MM.1S (cell line): ENCODE measurements around the gene PAPSS1.

Experiments used
- DNase-seq: peaks from one replicate; pipeline ENCODE4 v3.0.0-alpha.2; 2015
- H2AFZ ChIP-seq: fragments of 300-600 bp; sonication (generic); 2 replicates; pipeline ENCODE4 v1.6.0; 2016; ENCODE audit warnings: antibody characterized with exemption, low read length
- H3F3A ChIP-seq: fragments of 300-600 bp; sonication (generic); 2 replicates; pipeline ENCODE4 v1.6.1; 2016; ENCODE audit warnings: mild to moderate bottlenecking, antibody characterized with exemption, low read length, moderate library complexity, mixed read lengths; ENCODE audit not compliant: insufficient read depth
- H3K27ac ChIP-seq: fragments of 300-600 bp; sonication (generic); 2 replicates; pipeline ENCODE4 v1.5.1; 2016; ENCODE audit warnings: mild to moderate bottlenecking, low read length
- H3K27me3 ChIP-seq: fragments of 300-600 bp; sonication (generic); replicated peaks from 2 replicates; pipeline ENCODE4 v1.6.0; 2016; ENCODE audit warnings: low read length; ENCODE audit not compliant: insufficient read depth
- H3K36me3 ChIP-seq: fragments of 300-600 bp; sonication (generic); replicated peaks from 2 replicates; pipeline ENCODE4 v1.6.1; 2016; ENCODE audit warnings: mild to moderate bottlenecking, low read length, mixed read lengths; ENCODE audit not compliant: insufficient read depth
- H3K4me1 ChIP-seq: fragments of 300-600 bp; sonication (generic); 2 replicates; pipeline ENCODE4 v1.6.1; 2016; ENCODE audit warnings: low read length, mixed read lengths
- H3K4me2 ChIP-seq: fragments of 300-600 bp; sonication (generic); 2 replicates; pipeline ENCODE4 v1.6.0; 2016; ENCODE audit warnings: low read depth, low read length
- H3K4me3 ChIP-seq: fragments of 300-600 bp; sonication (generic); 2 replicates; pipeline ENCODE4 v1.5.1; 2016; ENCODE audit warnings: low read length, mixed read lengths
- H3K79me2 ChIP-seq: fragments of 300-600 bp; sonication (generic); 2 replicates; pipeline ENCODE4 v1.6.1; 2016; ENCODE audit warnings: mixed run types, low read length, mixed read lengths
- H3K9ac ChIP-seq: fragments of 300-600 bp; sonication (generic); 2 replicates; pipeline ENCODE4 v1.6.1; 2016; ENCODE audit warnings: low read length, mixed read lengths
- H3K9me2 ChIP-seq: fragments of 300-600 bp; sonication (generic); replicated peaks from 2 replicates; pipeline ENCODE4 v1.6.1; 2016; ENCODE audit warnings: mild to moderate bottlenecking, low read length, mixed read lengths; ENCODE audit not compliant: insufficient read depth
- H3K9me3 ChIP-seq: fragments of 300-600 bp; sonication (generic); replicated peaks from 2 replicates; pipeline ENCODE4 v1.6.1; 2016; ENCODE audit warnings: mild to moderate bottlenecking, low read length, mixed read lengths; ENCODE audit not compliant: insufficient read depth
- H4K20me1 ChIP-seq: fragments of 300-600 bp; sonication (generic); 2 replicates; pipeline ENCODE4 v1.6.1; 2016; ENCODE audit warnings: mild to moderate bottlenecking, low read length, moderate library complexity, mixed read lengths; ENCODE audit not compliant: insufficient read depth
- EZH2 ChIP-seq: fragments of 300-600 bp; sonication (generic); optimal IDR thresholded peaks from 2 replicates; pipeline ENCODE3; 2017; ENCODE audit warnings: low read depth, mild to moderate bottlenecking, antibody characterized with exemption, low read length, mixed read lengths
- EZH2phosphoT487 ChIP-seq: fragments of 300-600 bp; sonication (generic); IDR thresholded peaks from 2 replicates; pipeline ENCODE4 v1.6.1; 2018; ENCODE audit warnings: antibody characterized with exemption, low read length
- TF ChIP-seq, protein P1 (sequence below): fragments of 300-600 bp; sonication (generic); IDR thresholded peaks from 2 replicates; pipeline ENCODE4 v1.5.1; 2016; ENCODE audit warnings: antibody characterized with exemption, low read length, mixed read lengths

The PAPSS1 gene

DNA sequence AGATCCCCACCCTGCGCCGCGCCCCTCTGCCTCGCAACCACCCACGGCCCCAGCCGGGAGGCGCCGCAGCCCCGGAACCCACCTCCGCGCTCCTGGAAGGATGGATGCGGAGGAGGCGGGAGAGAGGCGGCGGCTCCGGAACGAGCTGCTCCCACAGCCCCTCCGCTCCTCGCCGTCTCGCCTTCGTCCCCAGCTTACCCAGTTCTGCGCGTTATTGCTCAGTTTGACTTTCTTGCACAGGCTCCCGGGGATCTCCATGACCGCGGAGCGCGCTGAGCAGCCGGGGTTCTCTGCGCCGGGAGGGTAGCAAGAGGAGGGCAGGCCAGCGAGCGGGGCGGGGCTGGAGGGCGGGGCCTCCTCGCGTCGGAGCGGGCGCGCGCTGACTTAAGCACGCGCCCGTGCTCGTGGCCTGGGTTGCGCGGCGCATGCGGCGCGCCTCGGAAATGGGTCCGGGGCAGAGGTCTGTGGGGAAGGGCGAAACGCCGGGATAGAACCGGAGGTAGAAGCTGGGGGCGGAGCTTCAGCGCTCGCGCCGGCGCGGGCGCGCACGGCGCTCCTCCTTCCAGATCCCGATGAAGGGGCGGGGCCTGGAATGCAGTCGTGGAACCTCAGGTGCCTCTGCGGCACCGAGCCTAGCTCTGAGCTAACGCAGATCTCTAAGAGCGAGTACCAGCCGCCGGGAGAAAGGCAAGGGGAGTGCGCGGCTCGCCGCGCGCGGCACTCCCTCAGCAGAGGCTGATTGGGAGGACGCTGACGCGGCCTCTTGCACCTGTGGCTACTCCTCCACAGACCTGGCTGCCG, at the start of gene PAPSS1:
TSS of gene PAPSS1 (minus strand) at position 313 of the 801 bp plus-strand sequence. CDS start at position 258, 55 bp downstream.
- Histone ChIP-seq H2AFZ (peak within 1 kb of the TSS; percentile 81), H3K27ac (peak within 1 kb of the TSS; percentile 90), H3K79me2 (peaks cover 43% of the 10 kb centered on the region), H3K4me2 (peak within 1 kb of the TSS; percentile 93), H3K27me3 (no peaks in the 10 kb centered on the region), H3F3A (peaks cover 41% of the 10 kb centered on the region), H3K9ac (peak within 1 kb of the TSS; percentile 70), H4K20me1 (no peaks in the 10 kb centered on the region), H3K4me3 (peak within 1 kb of the TSS; percentile 82), H3K9me3 (no peaks in the 10 kb centered on the region), H3K36me3 (no peaks in the 10 kb centered on the region), H3K4me1 (peaks cover 17% of the 10 kb centered on the region), H3K9me2 (no peaks in the 10 kb centered on the region)
- DNase-seq, result peak; percentile 98
- TF ChIP-seq EZH2phosphoT487, result no peak
- no peak for TF ChIP-seq EZH2
- TF ChIP-seq, protein P1, sequence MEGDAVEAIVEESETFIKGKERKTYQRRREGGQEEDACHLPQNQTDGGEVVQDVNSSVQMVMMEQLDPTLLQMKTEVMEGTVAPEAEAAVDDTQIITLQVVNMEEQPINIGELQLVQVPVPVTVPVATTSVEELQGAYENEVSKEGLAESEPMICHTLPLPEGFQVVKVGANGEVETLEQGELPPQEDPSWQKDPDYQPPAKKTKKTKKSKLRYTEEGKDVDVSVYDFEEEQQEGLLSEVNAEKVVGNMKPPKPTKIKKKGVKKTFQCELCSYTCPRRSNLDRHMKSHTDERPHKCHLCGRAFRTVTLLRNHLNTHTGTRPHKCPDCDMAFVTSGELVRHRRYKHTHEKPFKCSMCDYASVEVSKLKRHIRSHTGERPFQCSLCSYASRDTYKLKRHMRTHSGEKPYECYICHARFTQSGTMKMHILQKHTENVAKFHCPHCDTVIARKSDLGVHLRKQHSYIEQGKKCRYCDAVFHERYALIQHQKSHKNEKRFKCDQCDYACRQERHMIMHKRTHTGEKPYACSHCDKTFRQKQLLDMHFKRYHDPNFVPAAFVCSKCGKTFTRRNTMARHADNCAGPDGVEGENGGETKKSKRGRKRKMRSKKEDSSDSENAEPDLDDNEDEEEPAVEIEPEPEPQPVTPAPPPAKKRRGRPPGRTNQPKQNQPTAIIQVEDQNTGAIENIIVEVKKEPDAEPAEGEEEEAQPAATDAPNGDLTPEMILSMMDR, result no peak

DNA sequence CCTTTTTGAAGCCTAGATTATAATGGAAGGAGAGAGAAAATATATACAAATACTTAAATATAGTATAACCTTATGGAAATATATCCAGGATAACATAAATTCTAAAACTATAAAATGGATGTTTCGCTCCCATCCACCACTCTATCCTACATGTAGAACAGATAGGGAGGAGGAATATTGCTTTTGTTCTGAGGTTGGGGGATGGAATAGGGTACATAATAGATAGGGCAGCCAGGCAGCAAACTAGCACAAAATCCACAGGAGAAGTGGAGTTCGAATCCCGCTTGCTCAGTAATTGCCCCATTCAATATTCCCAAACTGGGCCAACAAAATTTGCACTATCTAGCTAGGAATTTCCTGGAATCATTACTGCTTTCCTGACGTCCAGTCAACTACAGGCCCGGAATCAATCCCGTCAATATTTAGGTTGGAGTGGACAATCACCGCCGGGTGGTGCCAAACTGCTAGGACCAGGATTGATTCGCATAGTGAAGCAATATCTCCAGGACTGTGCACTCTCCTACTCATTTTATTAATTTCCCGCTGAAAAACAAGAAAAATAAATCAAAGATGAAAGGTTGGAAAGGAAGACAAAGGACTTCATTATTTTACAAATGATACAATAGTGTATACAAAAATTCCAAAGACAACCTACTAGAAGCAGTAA, 40.4 kb upstream of the PAPSS1 start:
- H3K9me2 ChIP-seq, result no peaks in the 10 kb centered on the region
- H3K4me2 ChIP-seq, result no peak overlapping the region
- H3K9me3 ChIP-seq, result no peaks in the 10 kb centered on the region
- H4K20me1 ChIP-seq, result no peaks in the 10 kb centered on the region
- no peaks in the 10 kb centered on the region for H3K79me2 ChIP-seq
- no peak overlapping the region for H3K4me3 ChIP-seq
- H3K27ac ChIP-seq, result no peak overlapping the region
- peaks cover 18% of the 10 kb centered on the region for H3K4me1 ChIP-seq
- H3K36me3 ChIP-seq, result no peaks in the 10 kb centered on the region
- H3F3A ChIP-seq, result peaks cover 14% of the 10 kb centered on the region
- DNase-seq, result no peak
- TF ChIP-seq EZH2 (no peak), EZH2phosphoT487 (no peak)
- TF ChIP-seq, protein P1, result no peak
- H3K27me3 ChIP-seq, result no peaks in the 10 kb centered on the region
- no peak overlapping the region for H2AFZ ChIP-seq
- H3K9ac ChIP-seq, result no peak overlapping the region

DNA sequence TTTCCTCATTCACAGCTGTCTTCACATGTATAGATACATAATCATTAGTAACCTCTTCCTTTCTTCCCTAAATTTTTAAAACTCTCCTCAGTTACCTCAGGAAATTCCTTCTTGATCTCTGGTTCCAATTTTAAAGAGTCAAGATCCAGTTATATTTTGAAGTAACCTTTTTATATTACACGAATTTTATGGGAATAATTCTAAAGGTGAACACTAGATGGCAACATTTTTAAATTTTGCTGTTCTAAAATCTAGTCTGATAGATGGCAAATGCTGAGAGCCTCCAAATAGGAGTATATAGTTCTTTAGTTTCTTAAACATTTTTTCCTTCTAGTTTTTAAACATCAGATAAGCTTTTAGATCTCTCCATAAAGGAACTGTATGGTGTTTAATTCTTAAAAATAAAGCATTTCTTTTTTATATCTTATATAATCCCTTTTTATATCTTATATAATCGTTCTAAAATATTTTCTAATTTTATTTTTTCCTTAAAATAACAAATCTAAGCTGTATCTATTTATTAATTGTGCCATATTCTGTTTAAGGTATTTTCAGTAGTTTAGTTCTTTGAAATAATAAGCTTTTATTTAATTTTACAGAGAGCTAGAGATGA, 37.9 kb upstream of the PAPSS1 start:
- Histone ChIP-seq H3K36me3 (no peaks in the 10 kb centered on the region), H4K20me1 (no peaks in the 10 kb centered on the region), H3K9ac (no peak overlapping the region), H3K79me2 (no peaks in the 10 kb centered on the region), H3K4me3 (no peak overlapping the region), H3K27ac (no peak overlapping the region), H2AFZ (no peak overlapping the region), H3K9me2 (no peaks in the 10 kb centered on the region), H3K4me2 (no peak overlapping the region), H3K9me3 (no peaks in the 10 kb centered on the region), H3F3A (peaks cover 16% of the 10 kb centered on the region), H3K4me1 (peaks cover 22% of the 10 kb centered on the region), H3K27me3 (no peaks in the 10 kb centered on the region)
- TF ChIP-seq EZH2phosphoT487, result no peak
- TF ChIP-seq, protein P1, result peak; percentile 51
- peak; percentile 75 for DNase-seq
